Nephron progenitor cell (in vitro differentiated cells): ENCODE measurements around the gene MTHFS.
A peak's percentile ranks its signal among the peaks of the same experiment; 100 is the strongest.

ENCODE experiments used
- DNase-seq: peaks from one replicate; pipeline ENCODE4 v3.0.0; 2021
- H3K27ac Mint-ChIP-seq: 2 replicates; pipeline ENCODE4 v1.8.0; 2021; ENCODE audit warnings: mild to moderate bottlenecking, moderate library complexity, mixed read lengths
- H3K27me3 Mint-ChIP-seq: 2 replicates; pipeline ENCODE4 v1.8.0; 2021; ENCODE audit warnings: mild to moderate bottlenecking, low read depth, mixed read lengths; ENCODE audit not compliant: poor library complexity
- H3K36me3 Mint-ChIP-seq: 2 replicates; pipeline ENCODE4 v1.8.0; 2021; ENCODE audit warnings: low read depth, mixed read lengths
- H3K4me1 Mint-ChIP-seq: 2 replicates; pipeline ENCODE4 v1.8.0; 2021; ENCODE audit warnings: mixed read lengths
- H3K4me3 Mint-ChIP-seq: 2 replicates; pipeline ENCODE4 v1.8.0; 2021; ENCODE audit warnings: mild to moderate bottlenecking, moderate library complexity, mixed read lengths
- H3K9me3 Mint-ChIP-seq: 2 replicates; pipeline ENCODE4 v1.8.0; 2021; ENCODE audit warnings: mild to moderate bottlenecking, moderate library complexity, mixed read lengths
- CTCF ChIP-seq: fragments of 200-600 bp; sonication (generic); IDR thresholded peaks from 2 replicates; pipeline ENCODE4 v1.5.0; 2021; ENCODE audit warnings: antibody characterized with exemption

The MTHFS gene

GRCh38 chr15:79874242-79874641 is 22.6 kb downstream of the MTHFS start:
- TF ChIP-seq CTCF: no peak
- DNase-seq: no peak
- H3K27me3 Mint-ChIP-seq: no peaks in the 10 kb centered on the region
- H3K9me3 Mint-ChIP-seq: peaks cover 68% of the 10 kb centered on the region
- H3K4me3 Mint-ChIP-seq: no peak overlapping the region
- peaks cover 86% of the 10 kb centered on the region for H3K36me3 Mint-ChIP-seq
- no peaks in the 10 kb centered on the region for H3K4me1 Mint-ChIP-seq
- no peak overlapping the region for H3K27ac Mint-ChIP-seq

- H3K4me1 Mint-ChIP-seq: no peaks in the 10 kb centered on the region
- H3K27me3 Mint-ChIP-seq: no peaks in the 10 kb centered on the region
- peak overlapping the region; percentile 21 for H3K27ac Mint-ChIP-seq
- H3K4me3 Mint-ChIP-seq: no peak overlapping the region
- peaks cover 50% of the 10 kb centered on the region for H3K9me3 Mint-ChIP-seq
- peaks cover 83% of the 10 kb centered on the region for H3K36me3 Mint-ChIP-seq
- DNase-seq: no peak
- TF ChIP-seq CTCF: no peak
Observed at GRCh38 chr15:79872358-79873017, 24.3 kb downstream of the MTHFS start.

GRCh38 chr15:79868554-79868953 is 28.3 kb downstream of the MTHFS start:
- Mint-ChIP-seq H3K4me1 (no peaks in the 10 kb centered on the region), H3K27ac (no peak overlapping the region), H3K9me3 (peaks cover 11% of the 10 kb centered on the region), H3K4me3 (no peak overlapping the region), H3K36me3 (peaks cover 69% of the 10 kb centered on the region), H3K27me3 (no peaks in the 10 kb centered on the region)
- TF ChIP-seq CTCF: no peak
- DNase-seq: no peak

GRCh38 chr15:79863886-79864285 is 32.9 kb downstream of the MTHFS start:
- Mint-ChIP-seq H3K4me3 (no peak overlapping the region), H3K4me1 (no peaks in the 10 kb centered on the region), H3K27ac (no peak overlapping the region), H3K36me3 (peaks cover 71% of the 10 kb centered on the region), H3K9me3 (no peaks in the 10 kb centered on the region), H3K27me3 (no peaks in the 10 kb centered on the region)
- no peak for DNase-seq
- no peak for TF ChIP-seq CTCF

- DNase-seq: no peak
- Mint-ChIP-seq H3K4me1 (no peaks in the 10 kb centered on the region), H3K36me3 (peaks cover 56% of the 10 kb centered on the region), H3K27ac (no peak overlapping the region), H3K9me3 (no peaks in the 10 kb centered on the region), H3K27me3 (no peaks in the 10 kb centered on the region), H3K4me3 (no peak overlapping the region)
- no peak for TF ChIP-seq CTCF
Observed at GRCh38 chr15:79862191-79862590, 34.6 kb downstream of the MTHFS start.

GRCh38 chr15:79860661-79861060 is 36.2 kb downstream of the MTHFS start:
- H3K36me3 Mint-ChIP-seq: peaks cover 49% of the 10 kb centered on the region
- H3K4me3 Mint-ChIP-seq: no peak overlapping the region
- H3K27ac Mint-ChIP-seq: no peak overlapping the region
- TF ChIP-seq CTCF: no peak
- no peaks in the 10 kb centered on the region for H3K27me3 Mint-ChIP-seq
- H3K9me3 Mint-ChIP-seq: no peaks in the 10 kb centered on the region
- no peaks in the 10 kb centered on the region for H3K4me1 Mint-ChIP-seq
- no peak for DNase-seq
